ENCODE data around the gene ZNF681.
"Not testable (repeated sequence)": the region's sequence is repeated elsewhere in the genome, so short reads cannot be mapped to it uniquely, and the experiment has no call there.

ZNF681 gene

DNA sequence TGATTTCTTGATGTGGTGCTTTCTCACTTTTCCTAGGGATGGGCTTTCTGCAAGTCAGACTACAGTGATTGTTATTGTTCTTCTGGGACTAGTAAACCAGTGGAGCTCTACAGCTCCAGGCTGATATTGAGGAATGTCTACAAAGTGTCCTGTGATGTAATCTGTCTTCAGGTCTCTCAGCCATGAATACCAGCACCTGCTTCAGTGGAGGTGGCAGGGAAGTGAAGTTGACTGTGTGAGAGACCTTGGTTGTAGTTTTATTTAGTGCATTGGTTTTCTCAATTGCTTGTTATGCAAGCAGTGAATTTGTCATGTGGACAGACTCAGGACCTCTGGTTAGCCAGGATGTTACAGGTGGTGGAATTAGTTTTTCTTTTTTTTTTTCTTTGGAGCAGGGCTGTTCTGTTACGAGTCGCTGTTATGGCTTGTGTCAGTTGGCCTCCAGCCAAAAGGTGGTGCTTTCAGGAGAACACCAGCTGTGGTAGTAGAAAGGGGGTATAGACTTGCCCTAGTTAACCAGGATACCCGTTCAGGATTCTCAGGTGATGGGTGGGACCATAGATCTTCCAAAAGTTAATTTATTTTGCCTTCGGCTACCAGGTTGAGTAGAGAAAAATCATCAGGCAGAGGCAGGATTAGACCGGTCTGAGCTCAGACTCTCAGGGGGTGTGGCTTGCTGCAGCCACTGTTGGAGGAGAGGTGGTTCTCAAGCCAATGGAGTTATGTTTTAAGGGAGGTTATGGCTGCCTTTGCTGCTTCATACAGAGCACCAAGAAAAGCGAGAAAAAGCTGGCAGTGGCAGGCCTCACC, 59.8 kb downstream of the ZNF681 start:
- TF ChIP-seq GATA1 (IDR thresholded peaks at IDR 0.05; ENCODE audit: low read depth, low read length) (no peak), POLR2A (IDR thresholded peaks at IDR 0.05; ENCODE audit: low read length) (no peak)
- DNase-seq, result no peak

- DNase-seq, result not testable (repeated sequence)
These were observed 65.8 kb downstream of the ZNF681 start for GRCh38 chr19:23692937-23693336.

All from erythroblast (primary cell).